DOHH2 (cell line): ENCODE results near the gene USH1G.
A peak's percentile ranks its signal among the peaks of the same experiment; 100 is the strongest.
"Not testable (repeated sequence)": the region's sequence is repeated elsewhere in the genome, so short reads cannot be mapped to it uniquely, and the experiment has no call there.

Experiments used
- H3F3A ChIP-seq: fragments of 200-600 bp; sonication (generic), shearing (Covaris generic); 2 replicates; pipeline ENCODE4 v1.6.0; 2016; ENCODE audit warnings: antibody characterized with exemption, mild to moderate bottlenecking; ENCODE audit not compliant: control insufficient read depth, insufficient read depth
- H3K27ac ChIP-seq: fragments of 200-600 bp; sonication (generic); 2 replicates; pipeline ENCODE4 v1.5.1; 2014; ENCODE audit warnings: low read depth, mild to moderate bottlenecking, low read length, moderate library complexity
- H3K27me3 ChIP-seq: fragments of 200-600 bp; sonication (generic); 2 replicates; pipeline ENCODE4 v1.6.1; 2014; ENCODE audit warnings: mild to moderate bottlenecking, low read length, mixed read lengths; ENCODE audit not compliant: control insufficient read depth
- H3K36me3 ChIP-seq: fragments of 200-600 bp; sonication (generic); 2 replicates; pipeline ENCODE4 v1.6.1; 2014; ENCODE audit warnings: mild to moderate bottlenecking, low read length, moderate library complexity, mixed read lengths; ENCODE audit not compliant: control insufficient read depth
- H3K4me1 ChIP-seq: fragments of 200-600 bp; sonication (generic); 2 replicates; pipeline ENCODE4 v1.6.1; 2014; ENCODE audit warnings: mild to moderate bottlenecking, low read length, mixed read lengths; ENCODE audit not compliant: control insufficient read depth
- H3K4me2 ChIP-seq: fragments of 200-600 bp; sonication (generic); 2 replicates; pipeline ENCODE4 v1.6.0; 2014; ENCODE audit warnings: mild to moderate bottlenecking, low read length, moderate library complexity
- H3K4me3 ChIP-seq: fragments of 200-600 bp; sonication (generic); 2 replicates; pipeline ENCODE4 v1.5.1; 2014; ENCODE audit warnings: mild to moderate bottlenecking, low read length, mixed read lengths
- H3K79me2 ChIP-seq: fragments of 200-600 bp; sonication (generic); 2 replicates; pipeline ENCODE4 v1.6.1; 2014; ENCODE audit warnings: mild to moderate bottlenecking, low read length, mixed read lengths; ENCODE audit not compliant: control insufficient read depth
- H3K9me2 ChIP-seq: fragments of 200-600 bp; sonication (generic); replicated peaks from 2 replicates; pipeline ENCODE4 v1.6.1; 2014; ENCODE audit warnings: mild to moderate bottlenecking, low read length, mixed read lengths; ENCODE audit not compliant: control insufficient read depth
- H3K9me3 ChIP-seq: fragments of 200-600 bp; sonication (generic); 2 replicates; pipeline ENCODE4 v1.6.1; 2014; ENCODE audit warnings: antibody characterized with exemption, low read length, mixed read lengths; ENCODE audit not compliant: control insufficient read depth, insufficient read depth
- H4K20me1 ChIP-seq: fragments of 200-600 bp; sonication (generic); 2 replicates; pipeline ENCODE4 v1.6.0; 2014; ENCODE audit warnings: low read depth, mild to moderate bottlenecking, antibody characterized with exemption, low read length, moderate library complexity; ENCODE audit not compliant: control insufficient read depth, insufficient read depth
- EZH2phosphoT487 ChIP-seq: fragments of 200-600 bp; sonication (generic); IDR thresholded peaks from 2 replicates; pipeline ENCODE4 v1.6.1; 2017; ENCODE audit warnings: borderline replicate concordance, mild to moderate bottlenecking, antibody characterized with exemption, low read length, moderate library complexity, mixed read lengths
- TF ChIP-seq, protein P1 (sequence below): fragments of 200-600 bp; sonication (generic); IDR thresholded peaks from one replicate; pipeline ENCODE4 v1.5.1; 2014; ENCODE audit warnings: antibody characterized with exemption, mild to moderate bottlenecking, low read depth, low read length; ENCODE audit not compliant: poor library complexity, severe bottlenecking

The USH1G gene

DNA sequence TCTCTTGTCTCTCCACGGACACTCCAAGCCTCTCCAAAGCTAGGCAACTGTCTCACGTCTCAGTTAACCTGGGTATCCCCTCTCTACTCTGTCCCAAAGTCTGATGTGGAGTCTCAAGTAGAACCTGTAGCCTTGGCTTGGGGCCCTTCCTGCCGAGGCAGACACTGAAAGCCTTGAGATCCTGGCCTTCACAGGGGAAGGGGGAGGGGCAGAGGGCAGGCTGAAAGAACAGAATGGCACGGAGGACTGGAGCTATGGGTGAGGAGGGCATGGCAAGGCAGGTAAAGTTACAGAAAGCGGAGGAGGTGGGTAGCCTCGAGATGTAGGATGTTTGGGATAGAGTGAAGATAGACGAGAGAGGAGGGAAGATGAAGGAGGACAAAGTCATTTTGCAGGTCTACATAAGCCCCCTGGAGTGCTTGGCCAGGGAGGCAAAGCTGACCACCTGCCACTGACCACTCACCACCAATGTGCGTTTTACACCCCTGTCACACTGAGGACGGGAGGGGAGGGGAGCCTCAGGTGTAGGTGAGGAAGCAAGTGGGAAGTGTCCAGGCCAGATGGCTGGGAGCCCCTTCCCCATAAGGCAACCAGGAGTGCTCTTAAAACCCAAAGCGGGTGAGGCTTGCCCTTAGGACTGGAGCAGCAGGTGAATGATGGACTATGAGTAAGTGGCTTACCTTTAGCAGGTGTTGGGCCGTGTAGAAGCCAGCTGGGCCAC is 51.5 kb downstream of the USH1G start:
- Histone ChIP-seq H4K20me1 (no peaks in the 10 kb centered on the region), H3K4me3 (peak overlapping the region; percentile 96), H3F3A (peaks cover 7% of the 10 kb centered on the region), H3K27me3 (no peaks in the 10 kb centered on the region), H3K79me2 (peaks cover 11% of the 10 kb centered on the region), H3K4me1 (peaks cover 18% of the 10 kb centered on the region), H3K9me3 (no peaks in the 10 kb centered on the region), H3K9me2 (no peaks in the 10 kb centered on the region), H3K4me2 (peak overlapping the region; percentile 98), H3K27ac (no peak overlapping the region), H3K36me3 (0 out of 2 replicates have a peak, but pooled peaks cover 3% of the 10 kb centered on the region)
- no peak for TF ChIP-seq EZH2phosphoT487
- TF ChIP-seq, protein P1, sequence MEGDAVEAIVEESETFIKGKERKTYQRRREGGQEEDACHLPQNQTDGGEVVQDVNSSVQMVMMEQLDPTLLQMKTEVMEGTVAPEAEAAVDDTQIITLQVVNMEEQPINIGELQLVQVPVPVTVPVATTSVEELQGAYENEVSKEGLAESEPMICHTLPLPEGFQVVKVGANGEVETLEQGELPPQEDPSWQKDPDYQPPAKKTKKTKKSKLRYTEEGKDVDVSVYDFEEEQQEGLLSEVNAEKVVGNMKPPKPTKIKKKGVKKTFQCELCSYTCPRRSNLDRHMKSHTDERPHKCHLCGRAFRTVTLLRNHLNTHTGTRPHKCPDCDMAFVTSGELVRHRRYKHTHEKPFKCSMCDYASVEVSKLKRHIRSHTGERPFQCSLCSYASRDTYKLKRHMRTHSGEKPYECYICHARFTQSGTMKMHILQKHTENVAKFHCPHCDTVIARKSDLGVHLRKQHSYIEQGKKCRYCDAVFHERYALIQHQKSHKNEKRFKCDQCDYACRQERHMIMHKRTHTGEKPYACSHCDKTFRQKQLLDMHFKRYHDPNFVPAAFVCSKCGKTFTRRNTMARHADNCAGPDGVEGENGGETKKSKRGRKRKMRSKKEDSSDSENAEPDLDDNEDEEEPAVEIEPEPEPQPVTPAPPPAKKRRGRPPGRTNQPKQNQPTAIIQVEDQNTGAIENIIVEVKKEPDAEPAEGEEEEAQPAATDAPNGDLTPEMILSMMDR, result no peak

DNA sequence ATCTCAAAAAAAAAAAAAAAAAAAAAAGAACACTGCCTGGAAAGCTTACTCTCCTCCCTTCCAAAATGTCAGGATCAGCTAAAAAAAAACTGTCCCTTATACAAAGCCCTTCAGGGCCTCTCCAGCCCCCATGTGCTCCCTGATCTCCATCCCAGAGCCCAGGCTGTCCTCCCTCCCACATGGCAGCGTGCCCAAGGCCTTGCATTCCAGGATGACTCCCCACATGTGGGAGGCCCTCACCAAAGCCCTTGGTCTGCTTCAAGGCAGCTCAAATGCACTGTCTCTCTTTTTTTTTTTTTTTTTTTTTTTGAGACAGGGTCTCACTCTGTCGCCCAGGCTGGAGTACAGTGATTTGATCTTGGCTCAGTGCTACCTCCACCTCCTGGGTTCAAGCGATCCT is 52.5 kb downstream of the USH1G start:
- no peak for TF ChIP-seq EZH2phosphoT487
- TF ChIP-seq, protein P1, result no peak
- H3K27ac ChIP-seq, result no peak overlapping the region
- no peaks in the 10 kb centered on the region for H3K9me2 ChIP-seq
- 0 out of 2 replicates have a peak, but pooled peaks cover 3% of the 10 kb centered on the region for H3K36me3 ChIP-seq
- H3K4me3 ChIP-seq, result no peak overlapping the region
- H3F3A ChIP-seq, result peaks cover 7% of the 10 kb centered on the region
- no peaks in the 10 kb centered on the region for H3K9me3 ChIP-seq
- H4K20me1 ChIP-seq, result no peaks in the 10 kb centered on the region
- peaks cover 18% of the 10 kb centered on the region for H3K4me1 ChIP-seq
- H3K79me2 ChIP-seq, result peaks cover 11% of the 10 kb centered on the region
- H3K27me3 ChIP-seq, result no peaks in the 10 kb centered on the region
- no peak overlapping the region for H3K4me2 ChIP-seq

DNA sequence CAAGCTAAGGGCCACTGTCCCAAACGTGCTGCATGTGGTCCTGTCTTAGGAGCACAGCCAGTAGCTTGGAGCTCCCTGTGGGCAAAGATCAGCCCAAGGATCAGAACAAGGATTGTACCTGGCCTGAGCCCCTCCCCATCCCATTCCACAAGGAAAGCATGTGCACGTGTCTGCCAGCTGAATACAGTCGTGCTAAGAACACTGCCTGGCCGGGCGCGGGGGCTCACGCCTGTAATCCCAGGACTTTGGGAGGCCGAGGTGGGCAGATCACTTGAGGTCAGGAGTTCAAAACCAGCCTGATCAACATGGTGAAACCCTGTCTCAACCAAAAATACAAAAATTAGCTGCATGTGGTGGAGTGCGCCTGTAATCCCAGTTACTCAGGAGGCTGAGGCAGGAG is 53.0 kb downstream of the USH1G start:
- H3F3A ChIP-seq, H3K36me3 ChIP-seq, H3K4me3 ChIP-seq, H3K4me2 ChIP-seq, H3K9me2 ChIP-seq, H3K27ac ChIP-seq, H4K20me1 ChIP-seq, H3K9me3 ChIP-seq, H3K27me3 ChIP-seq: not testable (repeated sequence)
- Histone ChIP-seq H3K4me1 (peaks cover 18% of the 10 kb centered on the region), H3K79me2 (peaks cover 11% of the 10 kb centered on the region)

DNA sequence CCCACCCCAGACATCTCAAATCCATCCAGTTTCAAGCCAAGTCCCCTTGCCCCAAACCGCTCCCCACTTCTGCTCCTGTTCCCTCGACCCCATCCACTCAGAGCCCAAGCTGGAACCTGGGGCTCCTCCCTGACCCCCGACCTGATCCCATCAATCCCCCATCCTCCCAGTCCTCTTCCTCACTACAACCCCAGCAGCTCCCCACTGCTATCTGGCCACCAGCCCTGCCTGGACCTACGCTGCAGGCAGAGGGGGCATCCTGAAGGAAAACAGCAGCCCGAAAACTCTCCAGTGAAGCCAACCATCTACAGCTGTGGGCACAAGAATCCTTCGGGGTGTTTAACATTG is 54.2 kb downstream of the USH1G start:
- H3K36me3 ChIP-seq, result 0 out of 2 replicates have a peak, but pooled peaks cover 3% of the 10 kb centered on the region

More for the DNA sequence above, 54.2 kb downstream of the USH1G start:
- no peaks in the 10 kb centered on the region for H3K9me3 ChIP-seq
- no peak overlapping the region for H3K4me3 ChIP-seq
- H3K4me1 ChIP-seq, result peaks cover 10% of the 10 kb centered on the region
- H4K20me1 ChIP-seq, result no peaks in the 10 kb centered on the region
- no peak overlapping the region for H3K4me2 ChIP-seq
- H3K79me2 ChIP-seq, result peaks cover 8% of the 10 kb centered on the region
- H3F3A ChIP-seq, result 0 out of 2 replicates have a peak, but pooled peaks cover 2% of the 10 kb centered on the region
- TF ChIP-seq, protein P1, result no peak
- no peak for TF ChIP-seq EZH2phosphoT487
- H3K27me3 ChIP-seq, result no peaks in the 10 kb centered on the region
- H3K9me2 ChIP-seq, result no peaks in the 10 kb centered on the region
- no peak overlapping the region for H3K27ac ChIP-seq
